HUES6 (cell line): ENCODE data around the gene PLIN1.

Experiments
- H3K27ac ChIP-seq: 2 replicates; pipeline ENCODE4 v1.7.0; 2013; ENCODE audit warnings: low read depth, mild to moderate bottlenecking, low read length, inconsistent platforms
- H3K27me3 ChIP-seq: 2 replicates; pipeline ENCODE4 v1.6.1; 2013; ENCODE audit warnings: low read length; ENCODE audit not compliant: control insufficient read depth, insufficient read depth
- H3K36me3 ChIP-seq: 2 replicates; pipeline ENCODE4 v1.6.1; 2013; ENCODE audit warnings: low read length; ENCODE audit not compliant: control insufficient read depth, insufficient read depth
- H3K4me1 ChIP-seq: 2 replicates; pipeline ENCODE4 v1.6.1; 2013; ENCODE audit warnings: low read length; ENCODE audit not compliant: control insufficient read depth, insufficient read depth
- H3K4me3 ChIP-seq: 2 replicates; pipeline ENCODE4 v1.5.1; 2013; ENCODE audit warnings: low read depth, low read length
- H3K9ac ChIP-seq: one replicate; pipeline ENCODE4 v1.6.1; 2013; ENCODE audit warnings: mild to moderate bottlenecking, low read length
- H3K9me3 ChIP-seq: 2 replicates; pipeline ENCODE4 v1.6.1; 2013; ENCODE audit warnings: low read depth, low read length; ENCODE audit not compliant: control insufficient read depth, insufficient read depth

Gene PLIN1, protein sequence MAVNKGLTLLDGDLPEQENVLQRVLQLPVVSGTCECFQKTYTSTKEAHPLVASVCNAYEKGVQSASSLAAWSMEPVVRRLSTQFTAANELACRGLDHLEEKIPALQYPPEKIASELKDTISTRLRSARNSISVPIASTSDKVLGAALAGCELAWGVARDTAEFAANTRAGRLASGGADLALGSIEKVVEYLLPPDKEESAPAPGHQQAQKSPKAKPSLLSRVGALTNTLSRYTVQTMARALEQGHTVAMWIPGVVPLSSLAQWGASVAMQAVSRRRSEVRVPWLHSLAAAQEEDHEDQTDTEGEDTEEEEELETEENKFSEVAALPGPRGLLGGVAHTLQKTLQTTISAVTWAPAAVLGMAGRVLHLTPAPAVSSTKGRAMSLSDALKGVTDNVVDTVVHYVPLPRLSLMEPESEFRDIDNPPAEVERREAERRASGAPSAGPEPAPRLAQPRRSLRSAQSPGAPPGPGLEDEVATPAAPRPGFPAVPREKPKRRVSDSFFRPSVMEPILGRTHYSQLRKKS

DNA sequence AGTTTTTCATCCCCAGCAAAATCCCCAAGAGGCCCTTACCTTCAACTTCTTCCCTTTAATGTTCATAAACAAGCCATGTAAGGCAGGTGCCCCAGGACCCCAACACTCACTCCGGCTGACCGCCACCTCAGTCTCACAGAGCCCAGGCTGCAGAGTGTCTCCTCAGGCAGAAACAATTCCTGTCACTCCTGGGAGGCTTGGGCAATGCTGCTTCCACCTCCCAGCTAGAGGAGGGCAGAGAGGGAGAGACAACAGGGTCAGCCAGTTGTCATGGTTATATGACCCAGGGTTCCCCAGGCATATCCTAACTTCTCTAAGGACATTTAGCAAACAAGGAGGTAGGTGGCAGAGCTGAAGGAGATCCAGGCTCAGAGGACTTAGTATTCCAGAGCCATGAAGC is at the start of gene PLIN1:
Gene PLIN1 (minus strand): TSS at position 156 of the 400 bp plus-strand sequence. CDS start 1,878 bp downstream, outside the sequence.
- Histone ChIP-seq H3K36me3 (no peaks in the 10 kb centered on the region), H3K9ac (no peak within 1 kb of the TSS), H3K27me3 (no peaks in the 10 kb centered on the region), H3K4me3 (no peak within 1 kb of the TSS), H3K27ac (no peak within 1 kb of the TSS), H3K9me3 (no peaks in the 10 kb centered on the region), H3K4me1 (no peaks in the 10 kb centered on the region)

GRCh38 chr15:89728254-89728653 is 49.1 kb upstream of the PLIN1 start:
- H3K4me3 ChIP-seq, result no peak overlapping the region

DNA sequence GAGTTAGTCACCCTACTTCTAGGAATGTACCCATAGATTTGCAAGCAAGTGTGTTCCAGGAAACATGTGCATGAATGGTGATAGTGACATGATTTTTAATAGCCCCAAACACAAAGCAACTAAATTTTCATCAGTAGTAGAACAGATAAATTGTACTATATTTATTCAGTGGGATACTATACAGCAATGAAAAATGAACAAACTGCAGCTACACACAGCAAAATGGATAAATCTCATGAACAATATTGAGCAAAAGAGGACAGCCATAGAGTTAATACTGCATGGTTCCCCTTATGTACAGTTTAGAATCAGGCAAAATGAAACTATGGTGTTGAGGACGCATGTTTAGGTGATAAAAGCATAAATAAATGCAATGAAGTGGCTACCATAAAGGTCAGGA is 45.9 kb upstream of the PLIN1 start:
- no peak overlapping the region for H3K4me3 ChIP-seq
- no peak overlapping the region for H3K9ac ChIP-seq
- no peaks in the 10 kb centered on the region for H3K4me1 ChIP-seq
- no peaks in the 10 kb centered on the region for H3K36me3 ChIP-seq
- no peaks in the 10 kb centered on the region; the same call in 1 of the 2 replicates for H3K27me3 ChIP-seq
- peaks cover 5% of the 10 kb centered on the region for H3K9me3 ChIP-seq
- no peak overlapping the region for H3K27ac ChIP-seq

More at GRCh38 chr15:89728254-89728653, 49.1 kb upstream of the PLIN1 start:
- no peak overlapping the region for H3K9ac ChIP-seq
- no peaks in the 10 kb centered on the region for H3K36me3 ChIP-seq
- no peaks in the 10 kb centered on the region for H3K27me3 ChIP-seq
- H3K4me1 ChIP-seq, result no peaks in the 10 kb centered on the region
- H3K27ac ChIP-seq, result no peak overlapping the region
- peaks cover 5% of the 10 kb centered on the region for H3K9me3 ChIP-seq

DNA sequence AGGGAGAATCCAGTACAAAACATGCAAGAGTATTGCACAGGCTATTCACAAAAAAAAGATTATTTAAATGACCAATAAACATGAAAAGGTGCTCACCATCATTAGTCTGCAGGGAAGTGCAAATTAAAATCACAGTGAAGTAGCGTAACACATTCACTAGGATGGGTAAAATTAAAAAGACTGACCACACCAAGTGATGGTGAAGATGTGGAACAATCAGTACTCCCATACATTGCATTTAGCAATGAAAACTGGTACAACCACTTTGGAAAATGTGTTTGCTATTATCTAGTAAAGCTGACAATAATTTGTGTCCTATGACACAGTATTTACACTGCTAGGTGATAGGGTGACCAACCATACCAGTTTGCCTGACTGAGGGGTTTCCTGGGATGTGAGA is 45.5 kb upstream of the PLIN1 start:
- no peak overlapping the region for H3K4me3 ChIP-seq
- no peaks in the 10 kb centered on the region; the same call in 1 of the 2 replicates for H3K27me3 ChIP-seq
- H3K9ac ChIP-seq, result no peak overlapping the region
- no peaks in the 10 kb centered on the region for H3K36me3 ChIP-seq
- H3K27ac ChIP-seq, result no peak overlapping the region
- no peaks in the 10 kb centered on the region for H3K4me1 ChIP-seq
- peaks cover 5% of the 10 kb centered on the region for H3K9me3 ChIP-seq

DNA sequence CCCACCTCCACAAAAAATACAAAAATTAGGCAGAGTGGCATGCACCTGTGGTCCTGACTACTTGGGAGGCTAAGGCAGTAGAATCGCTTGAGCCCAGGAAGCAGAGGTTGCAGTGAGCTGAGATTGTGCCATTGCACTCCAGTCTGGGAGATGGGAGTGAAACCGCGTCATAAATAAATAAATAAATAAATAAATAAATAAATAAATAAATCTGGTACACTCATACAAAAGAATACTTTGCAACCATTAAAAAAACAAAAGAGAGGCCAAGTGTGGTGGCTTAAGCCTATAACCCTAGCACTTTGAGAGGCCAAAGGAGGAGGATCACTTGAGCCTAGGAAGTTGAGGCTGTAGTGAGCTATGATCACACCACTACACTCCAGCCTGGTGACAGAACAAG is 43.9 kb upstream of the PLIN1 start:
- Histone ChIP-seq H3K4me3 (no peak overlapping the region), H3K9me3 (peaks cover 5% of the 10 kb centered on the region), H3K27ac (no peak overlapping the region), H3K27me3 (no peaks in the 10 kb centered on the region; the same call in 1 of the 2 replicates), H3K4me1 (no peaks in the 10 kb centered on the region), H3K9ac (no peak overlapping the region), H3K36me3 (no peaks in the 10 kb centered on the region)

GRCh38 chr15:89714775-89715174 is 35.6 kb upstream of the PLIN1 start:
- no peaks in the 10 kb centered on the region for H3K9me3 ChIP-seq
- H3K9ac ChIP-seq, result no peak overlapping the region
- H3K27me3 ChIP-seq, result no peaks in the 10 kb centered on the region
- no peak overlapping the region for H3K4me3 ChIP-seq
- no peaks in the 10 kb centered on the region for H3K4me1 ChIP-seq
- H3K27ac ChIP-seq, result no peak overlapping the region
- no peaks in the 10 kb centered on the region for H3K36me3 ChIP-seq

- no peaks in the 10 kb centered on the region for H3K9me3 ChIP-seq
- H3K4me1 ChIP-seq, result no peaks in the 10 kb centered on the region
Measured at GRCh38 chr15:89707577-89707976, 28.4 kb upstream of the PLIN1 start.

DNA sequence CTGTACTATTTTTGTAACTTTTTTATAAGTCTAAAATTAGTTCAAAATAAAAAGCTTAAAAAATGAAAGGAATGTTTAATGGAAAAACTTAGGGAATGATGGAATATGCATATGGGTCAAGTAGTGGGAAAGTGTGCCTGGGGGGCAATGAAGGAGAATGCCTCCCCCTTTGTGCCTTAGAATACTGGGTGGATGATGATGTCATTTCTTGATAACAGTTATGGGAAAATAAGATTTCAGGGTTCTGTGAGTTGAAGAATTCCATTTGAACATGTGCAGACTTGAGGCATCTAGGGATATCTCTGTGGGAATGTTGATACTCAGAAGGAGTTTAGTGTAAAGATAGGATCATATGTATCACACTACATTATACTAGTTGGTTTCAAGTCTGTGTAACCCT is 25.2 kb upstream of the PLIN1 start:
- no peak overlapping the region for H3K4me3 ChIP-seq

More at GRCh38 chr15:89707577-89707976, 28.4 kb upstream of the PLIN1 start:
- 0 out of 2 replicates have a peak, but pooled peaks cover 3% of the 10 kb centered on the region for H3K27me3 ChIP-seq
- H3K4me3 ChIP-seq, result no peak overlapping the region
- H3K27ac ChIP-seq, result no peak overlapping the region
- no peaks in the 10 kb centered on the region for H3K36me3 ChIP-seq
- no peak overlapping the region for H3K9ac ChIP-seq

DNA sequence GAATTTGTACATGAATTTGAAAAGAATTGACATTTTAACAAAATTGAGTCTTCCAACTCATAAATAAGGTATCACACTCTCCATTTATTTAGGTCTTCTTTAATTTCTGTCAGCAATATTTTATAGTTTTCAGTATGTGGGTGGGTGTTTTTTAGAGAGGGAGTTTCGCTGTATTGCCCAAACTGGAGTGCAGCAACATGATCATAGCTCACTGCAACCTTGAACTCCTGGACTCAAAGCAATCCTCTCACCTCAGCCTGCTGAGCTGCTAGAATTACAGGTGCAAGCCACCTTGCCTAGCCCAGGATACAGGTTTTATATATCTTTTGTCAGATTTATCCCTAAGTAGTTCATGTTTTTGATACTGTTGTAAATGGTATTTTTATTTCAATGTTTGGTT is 16.0 kb upstream of the PLIN1 start:
- no peak overlapping the region for H3K9ac ChIP-seq
- H3K4me3 ChIP-seq, result no peak overlapping the region
- H3K4me1 ChIP-seq, result 0 out of 2 replicates have a peak, but pooled peaks cover 3% of the 10 kb centered on the region
- H3K27ac ChIP-seq, result no peak overlapping the region
- H3K27me3 ChIP-seq, result no peaks in the 10 kb centered on the region
- H3K9me3 ChIP-seq, result no peaks in the 10 kb centered on the region
- H3K36me3 ChIP-seq, result no peaks in the 10 kb centered on the region

More for the DNA sequence above, 25.2 kb upstream of the PLIN1 start:
- Histone ChIP-seq H3K9me3 (no peaks in the 10 kb centered on the region), H3K36me3 (no peaks in the 10 kb centered on the region), H3K27ac (no peak overlapping the region), H3K27me3 (0 out of 2 replicates have a peak, but pooled peaks cover 3% of the 10 kb centered on the region), H3K9ac (no peak overlapping the region), H3K4me1 (no peaks in the 10 kb centered on the region)

DNA sequence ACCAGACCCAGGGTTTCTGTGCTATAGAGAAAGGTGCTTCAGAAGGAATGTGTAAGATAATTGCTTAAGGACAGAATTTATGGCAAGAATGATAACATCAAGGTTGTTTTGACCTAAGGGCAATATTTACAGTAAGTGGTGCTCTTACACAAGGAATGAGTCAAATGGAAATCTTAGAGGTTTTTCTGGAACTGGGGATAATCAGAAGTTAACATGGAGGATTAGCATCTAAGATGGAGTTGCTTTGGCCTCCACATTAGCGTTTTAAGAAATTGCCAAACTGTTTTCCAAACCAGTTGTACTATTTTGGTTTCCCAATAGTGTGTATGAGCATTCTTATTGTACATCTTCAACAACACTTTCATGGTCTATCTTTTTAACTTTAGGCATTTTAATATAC is 14.5 kb upstream of the PLIN1 start:
- Histone ChIP-seq H3K4me1 (0 out of 2 replicates have a peak, but pooled peaks cover 3% of the 10 kb centered on the region), H3K9ac (no peak overlapping the region), H3K9me3 (no peaks in the 10 kb centered on the region), H3K36me3 (no peaks in the 10 kb centered on the region), H3K4me3 (no peak overlapping the region), H3K27me3 (no peaks in the 10 kb centered on the region), H3K27ac (no peak overlapping the region)

GRCh38 chr15:89693091-89693490 is 13.9 kb upstream of the PLIN1 start:
- no peak overlapping the region for H3K27ac ChIP-seq
- no peaks in the 10 kb centered on the region for H3K9me3 ChIP-seq
- H3K27me3 ChIP-seq, result no peaks in the 10 kb centered on the region
- H3K4me3 ChIP-seq, result no peak overlapping the region
- no peaks in the 10 kb centered on the region for H3K36me3 ChIP-seq
- no peak overlapping the region for H3K9ac ChIP-seq
- 0 out of 2 replicates have a peak, but pooled peaks cover 3% of the 10 kb centered on the region for H3K4me1 ChIP-seq
